Measurements from ENCODE around the gene ARIH1. TPM values are rescaled to one million over a fixed set of nuclear protein-coding genes. Genes with fewer than 3 reads are reported as not detected.
"Not testable (repeated sequence)": the region's sequence is repeated elsewhere in the genome, so short reads cannot be mapped to it uniquely, and the experiment has no call there.

The ARIH1 gene
- total and polyA plus RNA-seq, 2 of the 4 experiments (the other 2 are of a cell fraction) = 24.0 to 41.2 TPM

DNA sequence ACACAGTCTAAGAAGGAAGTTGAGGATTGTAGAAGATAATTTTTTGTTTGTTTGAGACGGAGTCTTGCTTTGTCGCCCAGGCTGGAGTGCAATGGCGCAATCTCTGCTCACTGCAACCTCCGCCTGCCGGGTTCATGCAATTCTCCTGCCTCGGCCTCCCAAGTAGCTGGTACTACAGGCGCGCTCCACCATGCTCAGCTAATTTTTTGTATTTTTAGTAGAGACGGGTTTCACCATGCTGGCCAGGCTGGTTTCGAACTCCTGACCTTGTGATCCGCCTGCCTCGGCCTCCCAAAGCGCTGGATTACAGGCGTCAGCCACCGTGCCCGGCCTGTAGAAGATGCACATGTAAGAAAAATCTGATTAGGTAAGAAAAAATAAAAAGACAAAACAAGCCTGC lies 2.2 kb downstream of the ARIH1 start:
- TSS peak; percentile 27 for BruUV-seq (replicated peaks)

More for the DNA sequence above, 2.2 kb downstream of the ARIH1 start:
- H3K4me3 ChIP-seq (ENCODE audit: insufficient read depth, low read depth, low read length); H3K23ac ChIP-seq (ENCODE audit: low read depth, low read length); CTCF ChIA-PET; H3K9me3 ChIP-seq (ENCODE audit: control insufficient read depth, insufficient read depth, low read length); POLR2A ChIA-PET (ENCODE audit: unreplicated experiment); H4K8ac ChIP-seq (ENCODE audit: low read depth in 2 of 2, low read length in 2 of 2); H2AFZ ChIP-seq (replicated peaks; ENCODE audit: low read length, poor library complexity); H3K4me1 ChIP-seq (ENCODE audit: control insufficient read depth, insufficient read depth, low read length); intact Hi-C loops (cut with micrococcal nuclease); H3K18ac ChIP-seq (ENCODE audit: low read depth, low read length); H3K14ac ChIP-seq (replicated peaks; ENCODE audit: low read depth, low read length); H2BK5ac ChIP-seq (ENCODE audit: low read depth, low read length, poor library complexity, severe bottlenecking); dilution Hi-C loops (cut with HindIII; ENCODE audit: low sequenced_read_pairs, unreplicated experiment); H2AK9ac ChIP-seq (replicated peaks; ENCODE audit: low read depth, low read length, poor library complexity); H3K56ac ChIP-seq (ENCODE audit: extremely low read depth, insufficient read depth, low read length); H3K27me3 ChIP-seq (ENCODE audit: control insufficient read depth, insufficient read depth, low read length); H4K91ac ChIP-seq (ENCODE audit: insufficient read depth, low read depth, low read length); DNase-seq; H2BK120ac ChIP-seq (ENCODE audit: low read depth, low read length); H2AK5ac ChIP-seq (ENCODE audit: low read depth, low read length); H3K36me3 ChIP-seq (ENCODE audit: control insufficient read depth, insufficient read depth, low read length); H2BK20ac ChIP-seq (ENCODE audit: low read depth, low read length); ATAC-seq (ENCODE audit: low read depth); in situ Hi-C loops (cut with MboI; ENCODE audit: low sequenced_read_pairs); H3K27ac ChIP-seq (ENCODE audit: insufficient read depth, low read length); H3K9ac ChIP-seq (ENCODE audit: low read depth, low read length); H2BK15ac ChIP-seq (ENCODE audit: low read depth, low read length); H3K4ac ChIP-seq (ENCODE audit: low read depth, low read length); H4K5ac ChIP-seq (ENCODE audit: low read depth, low read length); H3K9me1 ChIP-seq (ENCODE audit: insufficient read depth, low read length): not testable (repeated sequence)
- peaks cover 0 to 37% of the 10 kb centered on the region in 2 experiments; a peak in 3 of 4 replicates for H3K79me1 ChIP-seq (ENCODE audit: low read depth in 1 of 2, low read length in 2 of 2)
- 100% methylated on average over 4 of the region's 16 CpGs; no CpG with 5 or more reads in 1 of the 2 experiments for WGBS, 2 experiments (ENCODE audit: extremely low coverage in 2 of 2, insufficient read length in 1 of 2)
- peak overlapping the region; percentile 45 for H3K4me2 ChIP-seq (ENCODE audit: low read depth, low read length)
- H4K20me1 ChIP-seq (ENCODE audit: insufficient read depth, low read length) = peaks cover 66% of the 10 kb centered on the region

Data from IMR-90 (cell line).